Suprapubic skin (tissue), 4 donors: Measurements from ENCODE around the gene EOGT.

Experiments used
- EP300 ChIP-seq: sonication (generic); formaldehyde crosslinking; IDR thresholded peaks from one replicate; pipeline ENCODE4 v1.6.1; 2017; ENCODE audit warnings: antibody characterized with exemption
- POLR2AphosphoS5 ChIP-seq, 3 donors: sonication (generic); formaldehyde crosslinking; IDR thresholded peaks; one replicate each; pipeline ENCODE4 v1.6.1; 2017; ENCODE audit warnings: antibody characterized with exemption in 3 of 3
- TF ChIP-seq, protein P1 (sequence below), 2 donors: fragments of 200-600 bp in 1 of 2; fragments of 450-650 bp in 1 of 2; sonication (generic) in 1 of 2; IDR thresholded peaks; one replicate each; pipeline ENCODE4 v1.5.1; 2016 to 2019; ENCODE audit warnings: antibody characterized with exemption in 2 of 2, mild to moderate bottlenecking in 1 of 2, moderate library complexity in 1 of 2

DNA sequence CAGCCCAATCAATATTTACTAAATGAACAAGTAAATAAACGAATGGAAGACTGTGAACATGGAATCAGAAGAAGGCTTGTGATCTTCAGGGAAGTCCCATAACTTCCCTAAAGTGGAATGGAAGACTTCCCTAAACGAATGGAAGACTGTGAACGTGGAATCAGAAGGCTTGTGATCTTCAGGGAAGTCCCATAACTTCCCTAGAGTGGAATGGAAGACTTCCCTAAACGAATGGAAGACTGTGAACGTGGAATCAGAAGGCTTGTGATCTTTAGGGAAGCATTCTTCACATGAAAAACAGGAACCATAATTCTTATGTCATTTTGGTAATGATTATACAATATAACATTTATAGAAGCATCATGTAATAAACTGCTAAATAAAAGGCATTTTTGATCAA is 38.8 kb downstream of the EOGT start:
- TF ChIP-seq, protein P1, sequence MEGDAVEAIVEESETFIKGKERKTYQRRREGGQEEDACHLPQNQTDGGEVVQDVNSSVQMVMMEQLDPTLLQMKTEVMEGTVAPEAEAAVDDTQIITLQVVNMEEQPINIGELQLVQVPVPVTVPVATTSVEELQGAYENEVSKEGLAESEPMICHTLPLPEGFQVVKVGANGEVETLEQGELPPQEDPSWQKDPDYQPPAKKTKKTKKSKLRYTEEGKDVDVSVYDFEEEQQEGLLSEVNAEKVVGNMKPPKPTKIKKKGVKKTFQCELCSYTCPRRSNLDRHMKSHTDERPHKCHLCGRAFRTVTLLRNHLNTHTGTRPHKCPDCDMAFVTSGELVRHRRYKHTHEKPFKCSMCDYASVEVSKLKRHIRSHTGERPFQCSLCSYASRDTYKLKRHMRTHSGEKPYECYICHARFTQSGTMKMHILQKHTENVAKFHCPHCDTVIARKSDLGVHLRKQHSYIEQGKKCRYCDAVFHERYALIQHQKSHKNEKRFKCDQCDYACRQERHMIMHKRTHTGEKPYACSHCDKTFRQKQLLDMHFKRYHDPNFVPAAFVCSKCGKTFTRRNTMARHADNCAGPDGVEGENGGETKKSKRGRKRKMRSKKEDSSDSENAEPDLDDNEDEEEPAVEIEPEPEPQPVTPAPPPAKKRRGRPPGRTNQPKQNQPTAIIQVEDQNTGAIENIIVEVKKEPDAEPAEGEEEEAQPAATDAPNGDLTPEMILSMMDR (IDR thresholded peaks at IDR 0.05) = no peak
- TF ChIP-seq EP300 (no peak), POLR2AphosphoS5 (IDR thresholded peaks at IDR 0.05) (no peak)
